GM19328 (cell line): ENCODE results near the gene TCN2.
"Not testable (repeated sequence)": the region's sequence is repeated elsewhere in the genome, so short reads cannot be mapped to it uniquely, and the experiment has no call there.

Experiments used
- ATAC-seq: cut with Tn5 transposase; IDR thresholded peaks from one replicate; pipeline ENCODE4 v1.9.1; 2021; ENCODE audit warnings: mild to moderate bottlenecking, moderate library complexity; ENCODE audit not compliant: unreplicated experiment

Gene TCN2

DNA sequence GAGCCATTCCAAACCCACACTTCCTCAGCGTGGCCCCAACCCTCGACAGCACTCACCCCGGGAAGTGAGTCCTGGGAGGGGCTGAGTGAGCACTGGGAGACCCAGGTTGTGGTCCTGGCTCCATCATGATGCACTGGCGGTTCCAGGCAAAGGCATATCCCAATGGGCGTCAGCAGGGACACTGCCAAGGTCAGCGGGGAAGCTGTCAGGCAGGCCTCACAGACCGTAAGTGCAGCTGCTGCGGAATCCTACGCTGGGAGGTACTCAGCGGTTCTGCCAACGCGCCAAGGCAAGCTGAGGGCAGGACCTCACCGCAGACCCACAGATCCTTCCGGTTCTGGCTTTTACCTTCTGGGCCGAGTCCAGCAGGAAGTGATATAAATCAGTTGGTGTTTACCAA lies 31.1 kb upstream of the TCN2 start:
- no peak for ATAC-seq

DNA sequence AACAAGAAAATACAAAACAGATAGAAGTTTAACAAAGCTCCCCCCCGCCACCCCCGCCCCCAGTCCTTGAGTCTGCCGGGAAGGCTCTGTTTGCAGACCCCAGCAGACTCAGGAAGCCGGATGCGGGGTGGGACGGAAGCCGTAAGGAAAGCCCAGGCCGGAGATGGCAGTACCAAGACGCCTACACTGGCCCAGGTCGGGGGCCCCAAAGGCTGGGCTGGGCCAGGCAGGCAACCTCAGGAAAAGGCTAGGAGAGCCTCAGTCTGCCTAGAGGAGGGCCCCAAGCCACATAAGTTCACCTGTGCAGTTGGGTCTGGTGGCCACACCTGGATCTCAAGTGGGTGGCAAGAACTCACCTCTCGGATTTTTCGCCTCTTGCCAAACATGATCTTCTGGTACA lies 28.5 kb upstream of the TCN2 start:
- ATAC-seq: no peak

DNA sequence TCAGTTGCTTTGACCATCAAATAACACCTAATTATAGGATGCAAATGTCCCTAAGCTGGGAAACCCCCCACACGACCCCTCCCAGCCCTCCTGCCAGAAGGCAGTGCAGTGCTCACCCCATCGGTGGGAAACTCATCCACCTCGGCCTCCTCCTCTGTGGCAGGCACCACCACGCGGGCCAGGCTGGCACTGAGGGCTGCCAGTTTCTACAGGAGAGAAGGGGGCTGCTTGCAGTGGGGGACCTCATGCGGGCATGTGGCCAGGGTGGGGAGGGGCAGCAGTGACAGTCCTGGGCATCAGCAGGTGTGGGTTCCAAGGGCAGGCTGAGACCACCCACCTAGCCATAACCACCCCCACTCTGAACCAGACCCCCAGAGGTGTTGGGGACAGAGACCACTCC lies 26.1 kb upstream of the TCN2 start:
- no peak for ATAC-seq

DNA sequence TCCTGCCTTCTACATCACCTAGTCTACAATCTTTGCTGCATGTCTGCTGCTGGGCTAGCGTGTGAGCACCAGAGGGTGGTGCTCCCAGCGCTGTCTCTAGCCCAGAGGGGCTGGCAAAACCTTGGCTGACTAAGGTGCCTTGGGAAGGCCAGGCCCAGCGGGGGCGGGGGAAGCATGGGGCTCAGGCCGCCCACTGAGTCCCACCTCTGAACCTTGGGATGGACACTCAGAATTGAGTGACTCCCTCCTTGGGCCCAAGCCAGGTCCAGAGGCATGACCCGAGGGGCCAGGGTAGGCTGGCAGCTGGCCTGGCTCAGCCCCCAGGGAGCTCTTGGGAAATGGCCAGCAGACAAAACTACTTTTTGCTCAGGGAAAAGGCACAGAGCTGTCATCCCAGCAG lies 24.9 kb upstream of the TCN2 start:
- no peak for ATAC-seq

DNA sequence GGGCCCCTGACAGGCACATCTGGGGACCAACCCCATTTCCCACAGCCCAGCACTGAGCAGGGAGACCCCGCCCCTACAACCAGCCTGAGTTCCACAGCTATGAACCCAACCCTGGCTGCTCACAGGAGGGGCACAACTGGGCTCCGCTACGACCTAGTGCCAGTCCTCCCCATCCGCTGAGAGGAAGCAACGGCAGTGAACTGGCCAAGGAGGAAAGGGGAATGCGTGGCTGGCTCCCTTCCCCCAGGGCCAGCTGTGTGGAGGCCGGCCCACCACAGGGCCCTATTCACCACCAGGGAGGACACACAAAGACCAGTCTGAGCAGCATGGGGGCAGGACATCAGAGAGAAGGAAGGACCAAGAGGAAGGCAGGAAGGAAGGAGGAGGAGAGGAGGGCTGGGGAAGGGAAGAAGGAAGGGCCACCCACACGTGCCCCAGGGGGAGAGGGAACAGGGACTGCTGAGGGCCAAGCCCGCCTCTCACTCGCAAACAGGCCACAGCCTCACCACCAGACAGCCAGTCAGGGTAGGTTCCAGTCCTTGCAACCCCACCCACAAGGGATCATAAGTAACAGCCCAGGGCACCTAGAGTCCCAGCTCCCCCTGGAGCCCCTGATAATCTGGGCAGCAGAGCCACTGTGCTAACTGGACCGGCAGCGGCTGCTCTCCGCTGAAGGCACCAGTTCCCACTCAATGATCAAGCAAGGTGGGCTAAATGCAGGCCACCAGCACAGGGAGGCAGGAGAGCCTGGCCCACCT lies 24.0 kb upstream of the TCN2 start:
- ATAC-seq: no peak

DNA sequence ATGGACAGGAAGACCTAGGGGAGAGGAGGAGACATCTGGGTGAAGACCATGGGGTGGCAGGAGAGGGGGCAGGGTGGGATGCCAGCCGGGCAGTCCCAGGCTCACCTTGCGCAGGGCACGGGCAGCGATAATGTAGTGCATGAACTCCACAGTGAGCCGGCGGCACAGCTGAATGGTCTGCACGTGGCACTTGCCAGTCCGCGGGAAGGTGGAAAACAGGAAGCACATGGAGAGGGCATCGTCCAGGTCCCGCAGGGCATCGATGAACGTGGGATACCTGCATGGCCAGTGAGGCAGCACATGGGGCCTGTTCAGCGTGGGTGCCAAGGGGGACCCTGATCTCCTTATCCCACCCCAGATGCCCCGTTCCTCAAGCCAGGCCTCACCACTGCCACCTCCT lies 22.5 kb upstream of the TCN2 start:
- ATAC-seq: no peak

DNA sequence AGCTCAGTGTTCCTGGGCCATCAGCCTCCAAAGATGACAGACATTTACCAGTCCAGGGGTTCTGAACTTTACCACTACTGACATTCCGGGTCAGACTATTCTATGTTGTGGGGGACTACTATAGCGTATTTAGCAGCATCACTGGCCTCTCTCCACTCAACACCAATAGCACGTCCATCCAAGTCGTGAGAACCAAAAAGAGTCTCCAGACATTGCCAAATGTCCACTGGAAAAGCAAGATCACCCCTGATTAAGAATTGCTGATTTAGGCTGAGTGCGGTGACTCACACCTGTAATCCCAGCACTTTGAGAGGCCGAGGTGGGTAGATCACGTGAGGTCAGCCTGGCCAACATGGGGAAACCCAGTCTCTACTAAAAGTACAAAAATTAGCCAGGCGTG lies 20.6 kb upstream of the TCN2 start:
- ATAC-seq: no peak

DNA sequence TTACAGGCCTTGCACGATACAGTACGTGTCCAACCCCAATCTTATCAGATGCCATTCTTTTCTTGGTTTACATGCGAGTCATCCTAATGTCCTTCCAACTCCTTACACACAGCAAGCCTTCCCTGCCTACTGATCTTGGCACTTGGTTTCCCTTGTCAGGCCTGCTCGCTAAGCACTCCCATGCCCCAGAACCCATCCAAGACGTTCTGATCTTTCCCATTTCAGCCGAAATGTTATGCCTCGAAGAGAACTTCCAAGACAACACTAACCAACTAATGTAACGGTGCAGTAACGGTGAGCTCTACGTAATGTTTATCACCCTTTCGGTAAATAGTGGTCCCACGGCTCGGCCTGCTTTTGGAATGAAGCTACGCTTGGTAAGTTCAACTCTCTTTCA lies 15.8 kb upstream of the TCN2 start:
- ATAC-seq: no peak

DNA sequence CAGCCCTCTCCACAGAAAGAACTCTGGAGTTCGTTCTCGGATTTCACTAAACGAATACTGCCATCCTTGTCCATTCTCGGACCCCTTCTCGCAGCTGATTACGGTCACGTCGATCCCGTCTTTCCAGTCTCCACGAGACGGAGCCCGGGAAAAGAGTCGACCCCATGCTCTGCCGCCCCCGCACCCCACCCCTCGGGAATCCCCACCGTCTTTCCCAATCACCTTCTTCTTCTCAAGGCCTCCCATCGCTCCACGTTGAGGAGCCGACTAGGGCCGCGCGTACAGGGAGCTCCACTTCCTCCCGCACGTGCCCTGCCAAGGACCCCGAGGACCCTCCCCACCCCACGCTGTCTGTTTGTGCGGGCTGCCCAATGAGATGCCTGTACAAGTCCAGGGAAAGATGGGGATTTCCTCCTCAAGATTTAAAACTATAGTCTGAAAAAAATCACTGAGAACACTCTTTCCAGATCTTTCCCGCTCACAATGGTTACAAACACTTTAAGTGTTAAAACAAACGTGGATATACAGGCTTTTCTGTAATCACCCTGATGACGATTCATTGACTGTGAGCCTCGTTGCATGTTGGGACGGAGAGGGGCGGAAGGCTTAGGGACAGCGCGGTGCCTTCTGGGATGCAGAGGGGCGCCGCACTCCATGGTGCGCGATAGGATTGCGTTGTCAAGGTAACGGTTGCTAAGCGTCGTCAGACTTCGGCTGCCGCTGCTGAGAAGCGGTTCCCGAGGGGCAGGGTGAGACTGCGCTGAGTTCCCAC lies 15.2 kb upstream of the TCN2 start, which contains the start of gene PES1:
Gene PES1 (minus strand): TSS at position 323 of the 772 bp plus-strand sequence. CDS start 77 bp downstream, at position 246.
- peak; percentile 98 for ATAC-seq

DNA sequence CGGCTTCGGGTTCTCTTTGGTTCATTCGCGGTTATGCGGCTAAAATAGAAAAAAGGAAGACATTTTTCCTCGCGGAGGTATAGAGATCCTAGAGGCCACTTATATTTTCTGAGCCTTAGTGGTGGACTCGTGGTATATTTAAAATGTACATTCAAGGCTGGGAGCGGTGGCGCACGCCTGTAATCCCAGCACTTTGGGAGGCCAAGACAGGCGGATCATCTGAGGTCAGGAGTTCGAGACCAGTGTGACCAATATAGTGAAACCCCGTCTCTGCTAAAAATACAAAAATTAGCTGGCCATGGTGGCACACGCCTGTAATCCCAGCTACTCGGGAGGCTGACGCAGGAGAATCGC lies 14.6 kb upstream of the TCN2 start:
- ATAC-seq: not testable (repeated sequence)

DNA sequence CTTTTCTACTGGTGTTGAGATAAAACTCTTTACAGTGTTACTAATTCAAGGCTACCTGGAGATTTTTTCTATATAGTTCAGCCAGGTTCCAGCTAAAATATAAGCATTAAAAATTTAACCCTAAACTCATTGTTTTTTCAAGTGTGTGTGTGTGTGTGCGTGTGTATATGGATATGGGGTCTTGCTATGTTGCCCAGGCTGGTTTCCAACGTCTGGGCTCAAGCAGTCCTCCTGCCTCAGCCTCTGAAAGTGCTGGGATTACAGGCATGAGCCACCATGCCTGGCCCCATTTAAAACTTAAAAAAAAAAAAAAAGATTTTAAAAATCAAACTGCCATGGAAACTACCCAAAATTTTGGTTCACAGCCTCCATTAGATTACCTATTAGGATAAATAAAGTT lies 10.8 kb upstream of the TCN2 start:
- no peak for ATAC-seq

DNA sequence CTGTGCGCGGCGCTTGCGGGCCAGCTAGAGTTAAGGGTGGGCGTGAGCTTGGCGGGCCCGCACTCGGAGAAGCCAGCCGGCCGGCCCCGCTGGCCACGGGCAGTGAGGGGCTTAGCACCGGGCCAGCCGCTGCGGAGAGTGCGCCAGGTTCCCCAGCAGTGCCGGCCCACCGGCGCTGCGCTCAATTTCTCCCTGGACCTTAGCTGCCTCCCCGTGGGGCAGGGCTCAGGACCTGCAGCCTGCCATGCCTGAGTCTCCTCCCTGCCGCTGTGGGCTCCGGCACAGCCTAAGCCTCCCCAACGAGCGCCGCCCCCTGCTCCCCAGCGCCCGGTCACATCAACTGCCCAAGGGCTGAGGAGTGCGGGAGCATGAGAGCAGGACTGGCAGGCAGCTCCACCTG lies 10.1 kb upstream of the TCN2 start:
- ATAC-seq: no peak

DNA sequence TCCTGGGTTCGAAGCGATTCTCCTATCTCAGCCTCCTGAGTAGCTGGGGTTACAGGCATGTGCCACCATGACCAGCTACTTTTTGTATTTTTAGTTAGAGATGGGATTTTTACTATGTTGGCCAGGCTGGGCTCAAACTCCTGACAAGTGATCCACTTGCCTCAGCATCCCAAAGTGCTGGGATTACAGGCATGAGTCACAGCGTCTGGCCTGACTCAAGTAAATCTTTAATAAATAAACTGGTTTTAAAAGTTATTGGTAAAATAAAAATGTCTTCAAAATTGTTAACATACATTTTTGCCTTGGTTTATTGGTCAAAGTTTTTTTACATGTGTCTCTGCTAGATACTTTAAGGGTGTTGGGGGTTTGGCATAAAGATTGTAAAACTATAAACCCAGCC lies 8.0 kb upstream of the TCN2 start:
- ATAC-seq: no peak

DNA sequence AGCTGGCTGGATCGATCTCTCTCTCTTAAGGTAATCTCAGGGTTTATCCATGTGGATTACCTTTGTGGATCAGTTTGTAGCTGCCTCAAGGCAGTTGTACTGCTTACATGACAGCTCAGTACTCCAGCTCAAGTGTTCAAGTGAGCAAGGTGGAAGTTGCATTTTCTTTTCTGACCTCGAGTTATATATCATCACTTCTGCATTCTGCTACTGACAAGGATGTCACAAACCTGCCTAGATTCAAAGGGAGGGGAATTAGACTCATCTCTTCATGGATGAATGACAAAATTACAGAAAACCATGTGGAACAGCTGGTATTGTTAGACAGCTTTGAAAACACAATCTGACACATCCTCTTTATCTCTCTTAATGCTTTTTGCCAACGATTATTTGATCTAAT lies 6.1 kb upstream of the TCN2 start:
- no peak for ATAC-seq

DNA sequence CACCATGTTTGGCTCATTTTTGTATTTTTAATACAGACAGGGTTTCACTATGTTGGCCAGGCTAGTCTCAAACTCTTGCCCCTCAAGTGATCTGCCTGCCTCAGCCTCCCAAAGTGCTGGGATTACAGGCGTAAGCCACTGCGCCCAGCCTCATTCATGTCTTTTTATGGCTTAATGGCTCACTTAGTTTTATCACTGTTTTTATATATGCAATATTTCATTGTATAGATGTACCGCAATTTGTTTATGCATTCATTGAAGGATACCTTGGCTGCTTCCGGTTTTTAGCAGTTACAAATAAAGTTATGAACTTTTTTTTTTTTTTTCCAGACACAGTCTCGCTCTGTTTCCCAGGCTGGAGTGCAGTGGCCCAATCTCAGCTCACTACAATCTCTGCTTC lies 5.5 kb upstream of the TCN2 start:
- ATAC-seq: no peak

DNA sequence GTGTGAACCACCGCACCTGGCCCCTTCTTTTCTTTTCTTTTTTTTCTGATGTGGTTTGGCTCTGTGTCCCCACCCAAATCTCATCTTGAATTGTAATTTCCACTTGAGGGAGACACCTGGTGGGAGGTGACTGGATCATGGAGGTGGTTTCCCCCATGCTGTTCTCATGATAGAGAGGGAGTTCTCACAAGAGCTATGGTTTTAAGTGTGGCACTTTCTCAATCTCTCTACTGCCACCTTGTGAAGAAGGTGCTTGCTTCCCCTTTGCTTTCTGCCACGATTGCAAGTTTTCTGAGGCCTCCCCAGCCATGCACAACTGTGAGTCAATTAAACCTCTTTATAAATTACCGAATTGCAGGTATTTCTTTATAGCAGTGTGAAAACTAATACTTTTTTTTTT lies 4.9 kb upstream of the TCN2 start:
- no peak for ATAC-seq

DNA sequence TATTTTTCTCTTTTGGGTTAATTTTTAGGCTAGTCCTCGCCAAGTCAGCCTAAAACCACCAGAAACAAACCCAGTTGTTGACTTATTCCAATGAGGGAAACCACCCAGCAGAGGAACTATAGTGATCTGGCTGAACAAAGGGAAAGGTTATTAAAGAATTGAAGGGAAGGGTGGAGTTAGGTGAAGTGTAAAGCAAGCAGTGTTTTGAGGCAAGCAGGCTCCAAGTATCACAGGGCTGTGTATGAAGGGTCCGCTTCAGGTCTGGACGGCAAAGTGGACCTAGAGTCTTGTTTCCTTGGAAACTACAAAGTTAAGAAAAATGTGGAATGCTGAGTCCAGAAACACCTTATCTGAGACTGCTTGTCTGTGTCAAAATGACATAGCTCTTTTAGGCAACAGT lies 3.2 kb upstream of the TCN2 start:
- no peak for ATAC-seq

DNA sequence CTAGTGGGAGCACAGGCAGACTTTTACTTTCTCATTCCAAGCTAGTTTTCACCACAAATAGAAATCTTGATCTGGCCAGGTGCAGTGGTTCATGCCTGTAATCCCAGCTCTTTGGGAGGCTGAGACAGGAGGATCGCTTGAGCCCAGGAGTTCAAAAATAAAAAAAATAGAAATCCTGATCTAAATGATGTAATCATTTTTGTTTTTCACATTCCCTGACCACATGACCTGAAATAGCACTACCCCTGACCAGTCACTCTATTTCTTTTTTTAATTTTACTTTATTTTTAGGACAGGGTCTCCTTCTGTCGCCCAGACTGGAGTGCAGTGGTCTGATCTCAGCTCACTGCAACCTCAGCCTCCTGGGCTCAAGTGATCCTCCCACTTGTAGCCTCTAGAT lies 2.3 kb upstream of the TCN2 start:
- no peak for ATAC-seq

DNA sequence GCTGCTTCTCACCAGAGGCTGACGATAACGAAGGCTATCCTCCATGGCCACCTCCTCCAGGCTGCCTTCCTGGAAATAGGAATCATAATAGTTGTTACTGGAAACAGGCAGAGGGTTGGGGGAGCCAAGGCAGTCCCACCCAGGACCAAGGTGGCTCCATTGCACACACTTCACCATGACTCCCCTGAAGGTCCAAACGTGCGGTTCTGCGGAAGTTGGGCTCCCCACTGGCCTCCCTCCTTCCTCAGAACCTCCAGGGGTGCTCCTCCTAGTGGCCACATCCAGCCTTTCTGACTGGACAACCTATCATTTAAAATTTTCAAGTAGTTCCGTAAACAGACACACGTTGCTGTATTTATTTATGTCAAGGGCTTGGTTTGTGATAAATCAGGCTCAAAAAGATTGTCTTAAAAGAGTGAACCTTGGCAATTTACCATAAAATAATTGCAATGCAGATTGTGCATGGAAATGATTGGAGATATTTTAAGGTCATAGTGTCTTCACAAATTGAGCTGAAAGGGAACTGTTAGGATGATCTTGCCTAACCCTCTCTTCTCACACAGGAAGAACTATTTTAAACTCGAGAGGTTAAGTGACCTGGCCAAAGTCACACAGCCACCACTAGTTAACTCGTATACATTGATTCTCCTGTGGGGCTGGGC lies 1.4 kb upstream of the TCN2 start:
- no peak for ATAC-seq

DNA sequence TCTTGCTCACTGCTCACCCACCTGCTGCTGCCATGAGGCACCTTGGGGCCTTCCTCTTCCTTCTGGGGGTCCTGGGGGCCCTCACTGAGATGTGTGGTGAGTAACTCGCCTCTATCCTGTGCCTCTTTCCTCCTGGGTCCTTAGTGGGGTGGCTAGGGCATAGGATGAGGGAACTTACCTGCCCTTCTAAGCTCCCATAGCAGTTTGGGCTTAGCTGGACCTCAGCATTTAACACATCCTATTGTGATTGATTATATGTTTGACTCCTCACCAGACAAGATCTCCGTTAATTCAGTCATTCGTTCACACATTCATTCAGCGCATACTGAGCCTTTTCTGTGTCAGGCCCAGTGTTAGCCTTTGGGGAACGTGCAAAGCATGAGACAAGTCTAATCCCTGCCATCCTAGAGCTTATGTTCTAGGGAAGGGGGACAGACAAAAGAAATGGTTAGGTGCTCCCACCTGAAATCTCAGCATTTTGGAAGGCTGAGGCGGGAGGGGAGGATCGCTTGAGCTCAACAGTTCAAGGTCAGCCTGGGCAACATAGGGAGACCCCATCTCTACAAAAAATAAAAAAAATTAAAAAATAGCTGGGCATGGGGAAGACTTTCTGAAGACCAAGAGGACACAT lies 441 bp downstream of the TCN2 start:
- no peak for ATAC-seq

DNA sequence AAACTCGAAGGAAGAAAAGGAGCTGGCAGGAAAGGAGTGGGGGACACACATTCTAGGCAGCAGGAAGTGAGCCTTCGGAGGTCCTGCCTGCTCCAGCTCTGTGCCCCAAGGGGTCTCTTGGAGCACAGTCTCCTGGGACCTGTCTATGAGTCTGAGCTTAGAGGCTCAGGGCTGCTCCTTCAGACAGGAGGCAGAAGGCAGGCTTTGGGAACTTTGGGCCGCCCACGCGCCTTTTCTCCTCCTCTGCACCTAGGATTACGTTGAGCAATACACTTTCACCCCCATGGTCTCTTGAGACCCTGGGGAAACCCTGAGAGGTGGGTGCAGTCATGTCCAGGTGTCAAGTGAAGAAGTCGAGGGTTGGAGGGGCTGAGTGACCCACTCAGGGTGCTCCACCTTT lies 965 bp downstream of the TCN2 start:
- ATAC-seq: no peak
